Activated naive CD4-positive, alpha-beta T cell treated with anti-CD3 and anti-CD28 coated beads, Interleukin-2, amount 10 ng/mL, durations not matched to agents 7 days and 5 days (primary cell): ENCODE measurements around the gene STAT5A.
"Not testable (repeated sequence)": the region's sequence is repeated elsewhere in the genome, so short reads cannot be mapped to it uniquely, and the experiment has no call there.

Experiments
- CTCF ChIA-PET: fragments of 350-600 bp; sonication (Branson Sonifier 250); formaldehyde crosslinking; loops from one replicate; lab custom pipeline; 2021; ENCODE audit warnings: antibody characterized with exemption; lab: Charles Lee
- DNase-seq: peaks from one replicate; pipeline ENCODE4 v3.0.0-alpha.2; 2020
- H3K27ac Mint-ChIP-seq: one replicate; pipeline ENCODE4 v1.8.0; 2021; ENCODE audit warnings: mild to moderate bottlenecking, moderate library complexity, mixed read lengths
- H3K27me3 Mint-ChIP-seq: one replicate; pipeline ENCODE4 v1.8.0; 2021; ENCODE audit warnings: mild to moderate bottlenecking, mixed read lengths
- H3K36me3 Mint-ChIP-seq: one replicate; pipeline ENCODE4 v1.8.0; 2021; ENCODE audit warnings: mixed read lengths
- H3K4me1 Mint-ChIP-seq: one replicate; pipeline ENCODE4 v1.8.0; 2021; ENCODE audit warnings: mixed read lengths
- H3K4me3 Mint-ChIP-seq: one replicate; pipeline ENCODE4 v1.8.0; 2021; ENCODE audit warnings: mild to moderate bottlenecking, moderate library complexity, mixed read lengths
- H3K9me3 Mint-ChIP-seq: one replicate; pipeline ENCODE4 v1.8.0; 2021; ENCODE audit warnings: mixed read lengths

Gene STAT5A

GRCh38 chr17:42347198-42347597 lies 58.9 kb downstream of the STAT5A start:
- peaks cover 35% of the 10 kb centered on the region for H3K4me1 Mint-ChIP-seq
- no peaks in the 10 kb centered on the region for H3K27me3 Mint-ChIP-seq
- no peaks in the 10 kb centered on the region for H3K9me3 Mint-ChIP-seq
- CTCF ChIA-PET: no interaction called here
- peaks cover 50% of the 10 kb centered on the region for H3K36me3 Mint-ChIP-seq
- no peak overlapping the region for H3K27ac Mint-ChIP-seq
- no peak overlapping the region for H3K4me3 Mint-ChIP-seq
- no peak for DNase-seq

- CTCF ChIA-PET: no interaction called here
- H3K27ac Mint-ChIP-seq: no peak overlapping the region
These were observed 59.3 kb downstream of the STAT5A start for GRCh38 chr17:42347606-42348005.

GRCh38 chr17:42348104-42348503 lies 59.8 kb downstream of the STAT5A start:
- no peaks in the 10 kb centered on the region for H3K9me3 Mint-ChIP-seq
- DNase-seq: no peak
- no peak overlapping the region for H3K4me3 Mint-ChIP-seq
- H3K27me3 Mint-ChIP-seq: no peaks in the 10 kb centered on the region
- CTCF ChIA-PET: interaction anchor here (1.1 kb wide), 1 partner anchor 11 kb away, joined by 3 read pairs; no protein-coding TSS in a partner anchor
- H3K4me1 Mint-ChIP-seq: peaks cover 30% of the 10 kb centered on the region
- peaks cover 41% of the 10 kb centered on the region for H3K36me3 Mint-ChIP-seq
- no peak overlapping the region for H3K27ac Mint-ChIP-seq

More at GRCh38 chr17:42347606-42348005, 59.3 kb downstream of the STAT5A start:
- Mint-ChIP-seq H3K4me3 (no peak overlapping the region), H3K27me3 (no peaks in the 10 kb centered on the region), H3K36me3 (peaks cover 46% of the 10 kb centered on the region), H3K4me1 (peaks cover 34% of the 10 kb centered on the region), H3K9me3 (no peaks in the 10 kb centered on the region)
- DNase-seq: no peak

- H3K27me3 Mint-ChIP-seq: no peaks in the 10 kb centered on the region
- no peak for DNase-seq
- no peak overlapping the region for H3K27ac Mint-ChIP-seq
- peaks cover 12% of the 10 kb centered on the region for H3K36me3 Mint-ChIP-seq
- H3K4me1 Mint-ChIP-seq: peaks cover 33% of the 10 kb centered on the region
- CTCF ChIA-PET: interaction anchor here (0.5 kb wide), 1 partner anchor 11 kb away, joined by 3 read pairs; no protein-coding TSS in a partner anchor
- no peak overlapping the region for H3K4me3 Mint-ChIP-seq
- no peaks in the 10 kb centered on the region for H3K9me3 Mint-ChIP-seq
These were observed 66.9 kb downstream of the STAT5A start for GRCh38 chr17:42354956-42355843.

GRCh38 chr17:42358434-42358833 lies 70.1 kb downstream of the STAT5A start:
- H3K4me3 Mint-ChIP-seq: no peak overlapping the region

GRCh38 chr17:42359133-42359532 lies 70.8 kb downstream of the STAT5A start:
- DNase-seq: no peak
- Mint-ChIP-seq H3K36me3 (peaks cover 30% of the 10 kb centered on the region), H3K4me1 (peaks cover 55% of the 10 kb centered on the region), H3K9me3 (no peaks in the 10 kb centered on the region), H3K27me3 (no peaks in the 10 kb centered on the region), H3K4me3 (no peak overlapping the region), H3K27ac (no peak overlapping the region)
- CTCF ChIA-PET: interaction anchor here (1.4 kb wide), 1 partner anchor 38 kb away, joined by 4 read pairs; no protein-coding TSS in a partner anchor

More at GRCh38 chr17:42358434-42358833, 70.1 kb downstream of the STAT5A start:
- Mint-ChIP-seq H3K9me3 (no peaks in the 10 kb centered on the region), H3K27me3 (no peaks in the 10 kb centered on the region), H3K36me3 (peaks cover 25% of the 10 kb centered on the region), H3K27ac (no peak overlapping the region), H3K4me1 (peaks cover 52% of the 10 kb centered on the region)
- CTCF ChIA-PET: interaction anchor here (0.9 to 1.4 kb wide), 3 partner anchors 37 to 44 kb away, joined by 3 to 4 read pairs (median 3); no protein-coding TSS in a partner anchor
- DNase-seq: no peak

GRCh38 chr17:42360388-42360787 lies 72.1 kb downstream of the STAT5A start:
- H3K4me3 Mint-ChIP-seq, H3K27me3 Mint-ChIP-seq, DNase-seq, CTCF ChIA-PET, H3K27ac Mint-ChIP-seq, H3K9me3 Mint-ChIP-seq: not testable (repeated sequence)
- peaks cover 41% of the 10 kb centered on the region for H3K36me3 Mint-ChIP-seq
- peaks cover 61% of the 10 kb centered on the region for H3K4me1 Mint-ChIP-seq
